Stimulated activated naive CD4-positive, alpha-beta T cell (primary cell): ENCODE results near the gene IL9R.
"Not testable (repeated sequence)": the region's sequence is repeated elsewhere in the genome, so short reads cannot be mapped to it uniquely, and the experiment has no call there.

Experiments used
- DNase-seq, 6 experiments: peaks; one replicate each; lab custom pipeline; 2025; lab: John Stamatoyannopoulos, UW

IL9R gene

GRCh38 chrX:155998761-155999510 is 1.4 kb downstream of the IL9R start:
- no peak for DNase-seq

DNA sequence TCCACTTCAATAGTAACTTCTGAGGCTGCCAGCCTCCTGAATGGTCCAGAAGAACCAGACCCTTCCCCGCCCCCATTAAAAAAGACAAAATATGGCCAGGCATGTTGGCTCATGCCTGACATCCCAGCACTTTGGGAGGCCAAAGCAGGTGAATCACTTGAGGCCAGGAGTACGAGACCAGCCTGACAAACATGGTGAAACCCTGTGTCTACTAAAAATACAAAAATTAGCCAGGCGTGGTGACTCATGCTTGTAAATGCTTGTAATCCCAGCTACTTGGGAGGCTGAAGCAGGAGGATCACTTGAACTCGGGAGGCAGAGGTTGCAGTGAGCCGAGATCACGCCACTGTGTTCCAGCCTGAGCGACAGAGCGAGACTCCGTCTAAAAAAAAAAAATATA is 2.3 kb downstream of the IL9R start:
- DNase-seq, result not testable (repeated sequence)

DNA sequence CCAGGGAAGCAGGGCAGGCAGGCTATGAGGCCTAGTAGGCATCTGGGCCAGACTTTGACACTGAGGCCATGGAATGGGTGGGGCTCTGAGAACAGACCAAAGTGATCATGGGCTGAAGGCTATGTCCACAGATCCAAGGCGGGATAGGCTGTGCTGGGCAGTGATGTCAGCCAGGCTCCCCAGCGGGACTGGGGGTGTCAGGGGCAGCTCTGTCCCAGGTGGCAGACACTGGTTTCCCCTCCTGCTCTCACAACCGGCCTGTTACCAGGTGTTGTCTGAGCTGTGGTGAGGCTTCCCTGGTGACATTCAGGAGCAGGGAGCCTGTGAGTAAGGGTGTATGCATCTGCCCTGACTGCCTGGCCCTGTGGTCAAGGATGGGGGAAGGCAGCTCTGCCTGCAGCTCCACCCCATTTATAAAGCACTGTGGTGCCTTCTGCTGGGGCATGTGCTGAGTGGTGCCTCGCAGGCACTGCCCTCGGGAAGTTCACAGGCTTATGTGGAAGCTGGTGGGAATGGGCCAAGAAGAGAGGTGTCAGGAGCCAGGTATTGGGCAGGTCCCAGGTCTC is 2.9 kb downstream of the IL9R start:
- no peak for DNase-seq

GRCh38 chrX:156001001-156001666 is 3.6 kb downstream of the IL9R start:
- no peak for DNase-seq

GRCh38 chrX:156001667-156002021 is 4.1 kb downstream of the IL9R start:
- no peak for DNase-seq

GRCh38 chrX:156002507-156002906 is 5.0 kb downstream of the IL9R start:
- DNase-seq, result no peak

GRCh38 chrX:156003486-156004185 is 6.1 kb downstream of the IL9R start:
- no peak for DNase-seq

- no peak for DNase-seq
Measured at GRCh38 chrX:156004256-156004655, 6.8 kb downstream of the IL9R start.

DNA sequence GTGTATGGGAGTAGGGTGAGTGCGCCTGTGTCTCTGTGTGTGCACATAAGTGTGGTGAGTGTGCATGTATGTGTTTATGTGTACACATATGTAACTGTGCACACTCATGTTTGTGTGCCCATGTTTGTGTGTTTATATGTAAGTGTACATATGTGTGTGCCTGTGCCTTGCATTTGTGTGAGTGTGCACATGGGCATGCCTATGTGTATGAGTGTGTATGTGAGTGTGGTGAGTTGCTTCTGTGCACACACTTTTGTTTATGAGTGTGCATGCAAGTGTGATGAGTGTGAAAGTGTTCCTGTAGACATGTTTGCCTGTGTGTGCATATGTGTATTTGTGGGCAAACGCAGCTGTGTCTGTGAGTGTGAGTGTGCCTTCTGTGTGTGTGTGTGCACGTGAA is 7.2 kb downstream of the IL9R start:
- no peak for DNase-seq

DNA sequence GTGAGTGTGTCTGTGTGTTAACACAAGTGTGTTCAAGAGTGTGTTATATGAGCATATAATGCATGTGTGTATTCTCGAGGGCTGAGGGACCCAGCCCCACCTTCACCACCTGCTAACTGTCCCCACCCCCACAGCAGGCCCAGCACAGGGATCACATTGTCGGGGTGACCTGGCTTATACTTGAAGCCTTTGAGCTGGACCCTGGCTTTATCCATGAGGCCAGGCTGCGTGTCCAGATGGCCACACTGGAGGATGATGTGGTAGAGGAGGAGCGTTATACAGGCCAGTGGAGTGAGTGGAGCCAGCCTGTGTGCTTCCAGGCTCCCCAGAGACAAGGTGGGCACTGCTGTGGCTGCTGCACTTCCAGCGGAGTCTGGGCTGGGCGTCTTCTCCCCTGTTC is 7.6 kb downstream of the IL9R start:
- DNase-seq, result no peak

DNA sequence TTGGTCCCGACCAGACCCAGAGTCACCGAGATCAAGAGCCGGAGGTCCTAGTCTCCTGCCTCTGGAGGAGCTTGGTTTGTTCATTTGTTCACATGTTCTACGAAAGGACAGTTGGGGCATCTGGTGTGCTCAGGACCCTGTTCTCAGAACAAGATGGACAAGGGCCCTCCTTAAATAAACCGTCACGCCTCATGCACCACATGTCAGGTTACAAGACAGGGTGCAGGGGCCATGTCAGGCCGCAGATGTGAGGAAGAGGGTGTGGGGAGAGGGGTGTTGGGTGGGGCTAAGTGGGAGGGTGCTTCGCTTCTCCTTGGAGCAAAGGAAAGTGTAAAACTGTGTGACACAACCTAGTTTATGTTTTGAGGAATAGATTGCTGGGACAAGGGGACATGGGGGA is 9.0 kb downstream of the IL9R start:
- DNase-seq, result not testable (repeated sequence)

DNA sequence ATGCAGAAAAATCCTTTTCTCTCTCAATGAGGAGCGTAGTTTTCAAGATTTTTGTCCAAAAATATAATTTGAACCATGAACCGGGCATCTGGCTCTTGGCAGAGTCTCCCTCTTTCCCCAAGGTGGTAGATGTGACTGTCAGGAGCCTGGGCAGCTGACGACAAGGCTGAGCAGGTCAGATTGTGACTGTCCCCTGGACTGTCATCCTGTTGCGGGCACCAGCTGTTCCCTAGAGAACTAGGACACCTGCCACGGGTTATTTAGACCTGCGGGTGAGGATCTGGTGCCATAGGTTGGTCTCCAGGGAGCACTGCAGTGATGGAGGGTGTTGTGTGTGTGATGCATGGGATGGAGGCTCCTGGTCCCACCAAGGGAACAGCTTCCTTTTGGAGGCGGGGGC is 10.9 kb downstream of the IL9R start:
- not testable (repeated sequence) for DNase-seq

DNA sequence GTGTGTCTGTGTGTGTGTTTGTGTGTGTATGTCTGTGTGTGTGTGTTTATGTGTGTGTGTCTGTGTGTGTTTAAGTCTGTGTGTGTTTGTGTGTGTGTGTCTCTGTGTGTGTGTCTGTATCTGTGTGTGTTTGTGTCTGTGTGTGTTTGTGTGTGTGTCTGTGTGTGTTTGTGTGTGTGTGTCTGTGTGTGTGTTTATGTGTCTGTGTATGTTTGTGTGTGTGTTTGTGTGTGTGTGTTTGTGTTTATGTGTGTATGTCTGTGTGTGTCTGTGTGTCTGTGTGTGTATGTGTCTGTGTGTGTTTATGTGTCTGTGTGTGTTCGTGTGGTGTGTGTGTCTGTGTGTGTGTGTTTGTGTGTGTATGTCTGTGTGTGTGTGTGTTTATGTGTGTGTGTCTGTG is 11.4 kb downstream of the IL9R start:
- no peak for DNase-seq

DNA sequence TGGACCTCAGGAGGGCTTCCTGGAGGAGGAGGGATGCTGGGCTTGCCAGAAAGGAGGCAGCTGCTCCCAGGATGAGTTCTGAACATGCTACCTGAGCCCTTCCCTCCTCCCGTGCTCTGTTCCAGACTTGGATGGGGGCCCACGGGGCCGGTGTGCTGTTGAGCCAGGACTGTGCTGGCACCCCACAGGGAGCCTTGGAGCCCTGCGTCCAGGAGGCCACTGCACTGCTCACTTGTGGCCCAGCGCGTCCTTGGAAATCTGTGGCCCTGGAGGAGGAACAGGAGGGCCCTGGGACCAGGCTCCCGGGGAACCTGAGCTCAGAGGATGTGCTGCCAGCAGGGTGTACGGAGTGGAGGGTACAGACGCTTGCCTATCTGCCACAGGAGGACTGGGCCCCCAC is 12.2 kb downstream of the IL9R start:
- DNase-seq, result not testable (repeated sequence)

DNA sequence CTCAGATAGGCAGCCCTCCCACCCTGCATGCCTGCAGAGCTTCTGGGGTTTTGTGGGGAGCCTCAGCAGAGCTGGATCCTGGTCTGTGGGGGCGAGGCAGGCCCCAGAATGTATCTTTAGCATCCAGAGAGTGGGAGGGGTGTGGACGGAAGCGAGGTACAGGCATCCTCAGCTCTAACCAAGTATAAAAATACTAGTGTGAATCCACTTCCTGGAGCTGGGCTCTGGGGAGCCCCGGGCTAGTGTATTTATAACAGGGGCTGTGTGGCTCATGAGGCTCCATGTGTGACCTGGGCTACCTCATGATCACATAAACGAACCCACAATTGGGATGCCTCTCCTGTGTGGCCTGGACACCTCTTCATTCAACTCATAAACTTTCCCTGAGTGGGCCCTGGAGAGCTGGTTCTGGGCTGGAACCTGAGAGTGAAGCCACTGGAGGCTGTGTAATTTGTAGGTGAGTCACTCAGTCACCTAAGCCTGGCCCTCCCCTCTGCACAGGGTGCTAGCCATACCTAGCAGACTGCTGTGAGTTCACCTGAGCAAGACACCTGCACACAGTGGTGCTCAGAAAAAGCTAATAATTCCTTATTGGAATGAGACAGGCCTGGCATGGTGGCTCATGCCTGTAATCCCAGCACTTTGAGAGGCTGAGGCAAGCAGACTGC is 15.9 kb downstream of the IL9R start:
- DNase-seq, result not testable (repeated sequence)

DNA sequence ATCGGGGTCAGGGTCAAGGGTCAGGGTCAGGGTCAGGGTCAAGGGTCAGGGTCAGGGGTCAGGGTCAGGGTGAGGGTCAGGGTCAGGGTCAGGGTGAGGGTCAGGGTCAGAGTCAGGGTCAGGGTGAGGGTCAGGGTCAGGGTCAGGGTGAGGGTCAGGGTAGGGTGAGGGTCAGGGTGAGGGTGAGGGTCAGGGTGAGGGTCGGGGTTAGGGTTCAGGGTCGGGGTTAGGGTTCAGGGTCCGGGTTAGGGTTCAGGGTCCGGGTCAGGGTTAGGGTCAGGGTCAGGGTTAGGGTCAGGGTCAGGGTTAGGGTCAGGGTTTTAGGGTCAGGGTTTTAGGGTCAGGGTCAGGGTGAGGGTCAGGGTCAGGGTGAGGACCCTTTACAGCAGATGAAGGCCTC is 22.4 kb downstream of the IL9R start:
- not testable (repeated sequence) for DNase-seq

DNA sequence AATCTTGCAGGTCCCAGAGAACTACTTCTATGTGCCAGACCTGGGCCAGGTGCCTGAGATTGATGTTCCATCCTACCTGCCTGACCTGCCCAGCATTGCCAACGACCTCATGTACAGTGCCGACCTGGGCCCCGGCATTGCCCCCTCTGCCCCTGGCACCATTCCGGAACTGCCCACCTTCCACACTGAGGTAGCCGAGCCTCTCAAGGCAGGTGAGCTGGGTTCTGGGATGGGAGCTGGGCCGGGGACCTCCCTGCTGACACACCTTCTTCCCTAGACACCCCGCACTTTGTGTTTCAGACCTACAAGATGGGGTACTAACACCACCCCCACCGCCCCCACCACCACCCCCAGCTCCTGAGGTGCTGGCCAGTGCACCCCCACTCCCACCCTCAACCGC is 25.5 kb downstream of the IL9R start:
- DNase-seq, result not testable (repeated sequence)

GRCh38 chrX:156024949-156025492 is 27.5 kb downstream of the IL9R start:
- not testable (repeated sequence) for DNase-seq

- not testable (repeated sequence) for DNase-seq
Measured at GRCh38 chrX:156028653-156029237, 31.2 kb downstream of the IL9R start.

GRCh38 chrX:156029296-156029695 is 31.8 kb downstream of the IL9R start:
- not testable (repeated sequence) for DNase-seq

DNA sequence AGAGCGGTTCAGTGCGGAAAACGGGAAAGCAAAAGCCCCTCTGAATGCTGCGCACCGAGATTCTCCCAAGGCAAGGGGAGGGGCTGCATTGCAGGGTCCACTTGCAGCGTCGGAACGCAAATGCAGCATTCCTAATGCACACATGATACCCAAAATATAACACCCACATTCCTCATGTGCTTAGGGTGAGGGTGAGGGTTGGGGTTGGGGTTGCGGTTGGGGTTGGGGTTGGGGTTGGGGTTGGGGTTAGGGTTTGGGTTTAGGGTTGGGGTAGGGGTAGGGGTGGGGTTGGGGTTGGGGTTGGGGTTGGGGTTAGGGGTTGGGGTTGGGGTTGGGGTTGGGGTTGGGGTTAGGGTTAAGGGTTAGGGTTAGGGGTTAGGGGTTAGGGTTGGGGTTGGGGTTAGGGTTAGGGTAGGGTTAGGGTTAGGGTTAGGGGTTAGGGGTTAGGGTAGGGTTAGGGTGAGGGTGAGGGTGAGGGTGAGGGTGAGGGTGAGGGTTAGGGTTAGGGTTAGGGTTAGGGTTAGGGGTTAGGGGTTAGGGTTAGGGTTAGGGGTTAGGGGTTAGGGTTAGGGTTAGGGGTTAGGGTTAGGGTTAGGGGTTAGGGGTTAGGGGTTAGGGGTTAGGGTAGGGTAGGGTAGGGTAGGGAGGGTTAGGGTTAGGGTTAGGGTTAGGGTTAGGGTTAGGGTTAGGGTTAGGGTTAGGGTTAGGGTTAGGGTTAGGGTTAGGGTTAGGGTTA is 32.4 kb downstream of the IL9R start:
- DNase-seq, result not testable (repeated sequence)
